Kidney epithelial cell (primary cell): ENCODE measurements around the gene CERS4. TPM values are rescaled to one million over a fixed set of nuclear protein-coding genes. Genes with fewer than 3 reads are reported as not detected.
"Not testable (repeated sequence)": the region's sequence is repeated elsewhere in the genome, so short reads cannot be mapped to it uniquely, and the experiment has no call there.

Experiments used
- DNase-seq: peaks from one replicate; pipeline ENCODE4 v3.0.0-alpha.2; 2010; ENCODE audit warnings: low read depth
- H3K27me3 ChIP-seq: 2 replicates; pipeline ENCODE4 v1.6.0; 2011; ENCODE audit warnings: low read length; ENCODE audit not compliant: control insufficient read depth, insufficient read depth
- H3K36me3 ChIP-seq: 2 replicates; pipeline ENCODE4 v1.5.1; 2011; ENCODE audit warnings: low read length; ENCODE audit not compliant: control insufficient read depth, insufficient read depth
- H3K4me3 ChIP-seq: 2 replicates; pipeline ENCODE4 v1.5.1; 2011; ENCODE audit warnings: low read depth, mild to moderate bottlenecking, control low read depth, low read length
- total RNA-seq: library from RNA; depleted of rRNA; stranded (reverse); fragments of >200 nt; gene quantifications from 2 replicates; pipeline ENCODE4 v1.2.3, GENCODE V29; 2015
- TF ChIP-seq, protein P1 (sequence below): IDR thresholded peaks from 2 replicates; pipeline ENCODE4 v1.5.1; 2011; ENCODE audit warnings: mild to moderate bottlenecking, moderate library complexity, low read length, control low read depth, inconsistent platforms; ENCODE audit not compliant: insufficient read depth, poor library complexity, severe bottlenecking

The CERS4 gene
- total RNA-seq, 1 donor from 2014 or later, result 49.8 TPM

DNA sequence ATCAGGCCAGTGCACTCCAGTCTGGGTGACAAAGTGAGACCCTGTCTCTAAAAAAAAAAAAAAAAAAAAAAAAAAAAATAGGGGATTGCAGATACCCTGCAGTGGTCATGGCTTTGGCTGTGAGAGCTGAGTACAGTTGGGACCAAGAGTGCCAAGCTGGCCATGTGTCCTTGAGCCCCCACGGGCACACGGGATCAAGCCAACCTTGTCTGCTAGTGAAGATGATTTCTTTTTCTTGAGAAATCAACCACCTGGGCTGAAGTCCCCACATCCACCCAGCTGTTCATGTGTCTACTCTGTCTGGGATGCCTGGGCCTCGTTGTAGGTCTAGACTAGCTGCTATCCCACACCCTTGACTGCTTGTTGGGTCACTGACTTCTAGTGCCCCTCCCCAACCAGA lies 34.0 kb downstream of the CERS4 start:
- no peaks in the 10 kb centered on the region for H3K36me3 ChIP-seq
- H3K4me3 ChIP-seq, result no peak overlapping the region
- DNase-seq, result no peak
- TF ChIP-seq, protein P1, sequence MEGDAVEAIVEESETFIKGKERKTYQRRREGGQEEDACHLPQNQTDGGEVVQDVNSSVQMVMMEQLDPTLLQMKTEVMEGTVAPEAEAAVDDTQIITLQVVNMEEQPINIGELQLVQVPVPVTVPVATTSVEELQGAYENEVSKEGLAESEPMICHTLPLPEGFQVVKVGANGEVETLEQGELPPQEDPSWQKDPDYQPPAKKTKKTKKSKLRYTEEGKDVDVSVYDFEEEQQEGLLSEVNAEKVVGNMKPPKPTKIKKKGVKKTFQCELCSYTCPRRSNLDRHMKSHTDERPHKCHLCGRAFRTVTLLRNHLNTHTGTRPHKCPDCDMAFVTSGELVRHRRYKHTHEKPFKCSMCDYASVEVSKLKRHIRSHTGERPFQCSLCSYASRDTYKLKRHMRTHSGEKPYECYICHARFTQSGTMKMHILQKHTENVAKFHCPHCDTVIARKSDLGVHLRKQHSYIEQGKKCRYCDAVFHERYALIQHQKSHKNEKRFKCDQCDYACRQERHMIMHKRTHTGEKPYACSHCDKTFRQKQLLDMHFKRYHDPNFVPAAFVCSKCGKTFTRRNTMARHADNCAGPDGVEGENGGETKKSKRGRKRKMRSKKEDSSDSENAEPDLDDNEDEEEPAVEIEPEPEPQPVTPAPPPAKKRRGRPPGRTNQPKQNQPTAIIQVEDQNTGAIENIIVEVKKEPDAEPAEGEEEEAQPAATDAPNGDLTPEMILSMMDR, result no peak
- H3K27me3 ChIP-seq, result no peaks in the 10 kb centered on the region

DNA sequence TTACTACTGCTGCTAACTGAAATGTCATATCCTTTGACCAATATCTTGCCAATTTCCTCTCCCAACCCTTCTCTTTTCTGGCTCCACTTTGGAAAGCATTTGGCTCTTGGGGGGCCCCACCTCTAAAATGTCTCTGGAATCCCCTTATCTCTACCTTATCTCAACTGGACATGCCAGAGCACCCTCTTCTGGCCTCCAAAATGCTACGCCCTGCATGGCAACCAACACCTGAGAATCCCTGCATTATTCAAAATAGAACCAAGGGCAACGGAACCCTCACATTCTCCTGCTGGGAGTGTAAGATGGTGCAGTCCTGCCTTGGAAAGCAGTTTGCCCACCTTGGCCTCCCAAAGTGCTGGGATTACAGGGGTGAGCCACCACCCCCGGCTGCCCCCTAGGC lies 35.3 kb downstream of the CERS4 start:
- H3K27me3 ChIP-seq, result no peaks in the 10 kb centered on the region
- TF ChIP-seq, protein P1, result no peak
- H3K36me3 ChIP-seq, result no peaks in the 10 kb centered on the region
- DNase-seq, result no peak
- H3K4me3 ChIP-seq, result no peak overlapping the region

DNA sequence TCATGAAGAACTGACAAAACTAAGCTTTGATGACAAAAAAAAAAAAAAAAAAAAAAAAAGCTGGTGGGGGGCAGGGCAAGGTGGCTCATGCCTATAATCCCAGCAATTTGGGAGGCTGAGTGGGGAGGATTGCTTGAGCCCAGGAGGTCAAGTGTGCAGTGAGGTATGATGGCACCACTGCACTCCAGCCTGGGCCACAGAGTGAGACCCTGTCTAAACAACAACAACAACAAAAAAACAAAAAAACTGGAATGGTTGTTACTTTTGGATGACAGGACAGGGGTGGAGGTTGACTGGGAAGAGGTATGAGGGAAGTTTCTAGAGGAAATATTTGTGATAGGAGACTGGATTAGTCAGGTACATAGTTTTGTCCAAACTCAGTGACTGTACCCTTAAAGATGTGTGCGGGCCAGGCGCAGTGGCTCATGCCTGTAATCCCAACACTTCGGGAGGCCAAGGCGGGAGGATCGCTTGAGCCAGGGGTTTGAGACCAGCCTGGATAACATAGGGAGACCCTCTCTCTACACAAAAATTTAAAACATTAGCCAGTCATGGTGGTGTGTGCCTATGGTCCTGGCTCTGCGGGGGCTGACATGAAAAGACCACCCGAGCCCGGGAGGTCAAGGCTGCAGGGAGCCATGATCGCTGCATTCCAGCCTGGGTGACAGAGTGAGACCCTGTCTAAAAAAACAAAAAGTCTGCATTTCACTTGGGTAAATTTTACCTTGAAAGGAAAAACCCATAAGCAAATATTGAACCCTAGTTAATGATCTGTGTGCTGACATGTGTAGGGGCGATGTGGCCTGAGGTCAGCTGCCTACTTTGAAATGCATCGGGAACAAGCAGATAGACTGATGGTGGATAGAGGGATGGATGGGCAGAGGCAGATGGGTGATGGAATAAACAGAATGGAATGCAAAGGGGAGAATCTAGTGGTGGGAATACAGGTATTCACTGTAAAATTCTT lies 37.0 kb downstream of the CERS4 start:
- DNase-seq, result no peak
- no peaks in the 10 kb centered on the region for H3K36me3 ChIP-seq
- no peaks in the 10 kb centered on the region for H3K27me3 ChIP-seq
- no peak overlapping the region for H3K4me3 ChIP-seq
- TF ChIP-seq, protein P1, result no peak

DNA sequence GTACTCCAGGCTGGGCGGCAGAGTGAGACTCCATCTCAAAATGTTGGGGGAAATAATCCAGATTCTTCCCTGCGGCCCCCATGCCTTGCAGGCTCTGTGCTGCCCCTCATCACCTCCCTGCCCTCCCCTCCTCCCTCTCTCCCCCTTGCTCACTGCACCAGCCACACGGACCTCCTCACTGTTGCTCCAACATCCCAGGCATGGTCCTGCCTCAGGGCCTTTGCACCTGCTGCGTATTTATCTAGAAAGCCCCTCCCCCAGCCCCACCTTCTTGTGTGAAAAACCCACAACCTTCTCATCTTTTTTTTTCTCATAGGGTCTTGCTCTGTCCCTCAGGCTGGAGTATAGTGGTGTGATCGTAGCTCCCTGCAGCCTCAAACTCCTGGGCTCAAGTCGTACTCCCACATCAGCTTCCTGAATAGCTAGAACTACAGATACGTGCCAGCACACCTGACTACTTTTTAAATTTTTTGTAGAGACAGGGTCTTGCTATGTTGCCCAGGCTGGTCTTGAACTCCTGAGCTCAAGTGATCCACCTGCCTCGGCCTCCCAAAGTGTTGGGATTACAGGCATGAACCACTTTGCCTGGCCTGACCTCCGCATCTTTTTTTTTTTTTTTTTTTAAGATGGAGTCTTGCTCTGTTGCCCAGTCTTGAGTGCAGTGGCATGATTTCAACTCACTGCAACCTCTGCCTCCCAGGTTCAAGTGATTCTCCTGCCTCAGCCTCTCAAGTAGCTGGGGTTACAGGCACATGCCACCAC lies 38.1 kb downstream of the CERS4 start:
- not testable (repeated sequence) for H3K4me3 ChIP-seq, H3K27me3 ChIP-seq, DNase-seq, H3K36me3 ChIP-seq

DNA sequence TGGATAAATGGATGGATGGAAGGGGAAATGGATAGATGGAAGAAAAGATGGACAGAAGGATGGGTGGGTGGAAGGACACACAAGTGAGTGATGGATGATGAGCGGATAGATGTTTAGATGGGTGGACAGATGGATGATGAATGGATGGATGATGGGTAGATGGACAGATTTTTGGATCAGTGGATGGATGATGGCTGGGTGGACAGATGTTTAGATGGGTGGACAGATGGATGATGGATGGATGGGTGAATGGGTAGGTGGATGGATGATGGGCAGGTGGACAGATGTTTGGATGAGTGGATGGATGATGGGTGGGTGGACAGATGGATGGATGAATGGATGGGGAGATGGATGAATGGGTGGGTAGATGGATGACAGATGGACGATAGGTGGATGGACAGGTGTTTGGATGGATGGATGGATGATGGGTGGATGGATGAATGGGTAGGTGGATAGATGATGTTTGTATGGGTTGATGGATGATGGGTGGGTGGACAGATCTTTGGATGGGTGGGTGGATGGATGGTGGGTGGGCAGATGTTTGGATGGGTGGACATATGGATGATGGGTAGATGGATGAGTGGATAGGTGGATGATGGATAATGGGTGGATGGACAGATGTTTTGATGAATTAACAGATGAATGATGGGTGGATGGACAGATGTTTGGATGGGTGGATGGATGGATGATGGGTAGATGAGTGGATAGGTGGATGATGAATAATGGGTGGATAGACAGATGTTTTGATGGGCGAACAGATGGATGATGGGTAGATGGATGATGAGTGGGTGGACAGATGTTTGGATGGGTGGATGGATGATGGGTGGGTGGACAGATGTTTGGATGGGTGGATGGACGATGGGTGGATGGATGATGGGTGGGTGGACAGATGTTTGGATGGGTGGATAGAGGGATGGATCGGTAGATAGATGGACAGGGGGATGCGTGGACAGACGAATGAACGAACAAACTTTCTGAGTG lies 39.5 kb downstream of the CERS4 start:
- no peak overlapping the region for H3K4me3 ChIP-seq
- no peaks in the 10 kb centered on the region for H3K27me3 ChIP-seq
- TF ChIP-seq, protein P1, result no peak
- no peak for DNase-seq
- no peaks in the 10 kb centered on the region for H3K36me3 ChIP-seq
